Keratinocyte (primary cell): ENCODE data around the gene UTS2.

Experiments
- EZH2 ChIP-seq: IDR thresholded peaks from one replicate; pipeline ENCODE4 v1.6.1; 2012; ENCODE audit warnings: inconsistent platforms, mild to moderate bottlenecking, low read length, moderate library complexity
- TF ChIP-seq, protein P1 (sequence below), 3 experiments: IDR thresholded peaks in 1 of 3; conservative IDR thresholded peaks in 1 of 3; optimal IDR thresholded peaks in 1 of 3; 2 replicates in 2 of 3; 3 replicates in 1 of 3; pipeline versions ENCODE3 to v1.5.1; 2011; ENCODE audit warnings: low read length in 3 of 3, mild to moderate bottlenecking in 3 of 3, moderate library complexity in 2 of 3, control low read depth in 1 of 3, inconsistent platforms in 1 of 3; ENCODE audit not compliant: insufficient read depth in 2 of 3; ENCODE audit errors: extremely low read depth in 1 of 3

DNA sequence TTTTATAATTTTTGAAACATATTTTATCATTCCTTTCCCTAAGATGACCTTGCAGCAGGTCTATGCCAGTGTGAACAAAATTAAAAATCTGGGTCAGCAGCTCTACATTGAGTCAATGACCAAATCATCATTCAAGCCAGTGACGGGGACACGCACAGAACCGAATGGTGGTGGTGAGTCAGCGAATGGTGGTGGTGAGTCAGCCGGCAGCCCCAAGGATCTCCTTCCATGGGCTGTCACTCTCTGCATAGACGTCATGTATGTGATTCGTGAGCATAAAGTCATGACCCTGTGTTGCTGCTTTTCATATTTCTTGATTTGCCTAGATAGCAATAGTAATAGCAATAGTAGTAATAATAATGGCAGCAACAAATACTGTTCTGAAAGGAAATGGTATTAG is 42.5 kb downstream of the UTS2 start:
- no peak for TF ChIP-seq EZH2
- TF ChIP-seq, protein P1, sequence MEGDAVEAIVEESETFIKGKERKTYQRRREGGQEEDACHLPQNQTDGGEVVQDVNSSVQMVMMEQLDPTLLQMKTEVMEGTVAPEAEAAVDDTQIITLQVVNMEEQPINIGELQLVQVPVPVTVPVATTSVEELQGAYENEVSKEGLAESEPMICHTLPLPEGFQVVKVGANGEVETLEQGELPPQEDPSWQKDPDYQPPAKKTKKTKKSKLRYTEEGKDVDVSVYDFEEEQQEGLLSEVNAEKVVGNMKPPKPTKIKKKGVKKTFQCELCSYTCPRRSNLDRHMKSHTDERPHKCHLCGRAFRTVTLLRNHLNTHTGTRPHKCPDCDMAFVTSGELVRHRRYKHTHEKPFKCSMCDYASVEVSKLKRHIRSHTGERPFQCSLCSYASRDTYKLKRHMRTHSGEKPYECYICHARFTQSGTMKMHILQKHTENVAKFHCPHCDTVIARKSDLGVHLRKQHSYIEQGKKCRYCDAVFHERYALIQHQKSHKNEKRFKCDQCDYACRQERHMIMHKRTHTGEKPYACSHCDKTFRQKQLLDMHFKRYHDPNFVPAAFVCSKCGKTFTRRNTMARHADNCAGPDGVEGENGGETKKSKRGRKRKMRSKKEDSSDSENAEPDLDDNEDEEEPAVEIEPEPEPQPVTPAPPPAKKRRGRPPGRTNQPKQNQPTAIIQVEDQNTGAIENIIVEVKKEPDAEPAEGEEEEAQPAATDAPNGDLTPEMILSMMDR (optimal IDR thresholded peaks at IDR 0.05 in 1 of 3, IDR thresholded peaks at IDR 0.05 in 1 of 3, conservative IDR thresholded peaks at IDR 0.05 in 1 of 3; ENCODE audit: extremely low read depth in 1 of 3, insufficient read depth in 2 of 3, low read length in 3 of 3), result no peak
